RPMI7951 (cell line): Measurements from ENCODE around the gene ZNF547. TPM values are rescaled to one million over a fixed set of nuclear protein-coding genes. Genes with fewer than 3 reads are reported as not detected.
A peak's percentile ranks its signal among the peaks of the same experiment; 100 is the strongest.
"Not testable (repeated sequence)": the region's sequence is repeated elsewhere in the genome, so short reads cannot be mapped to it uniquely, and the experiment has no call there.

Experiments used
- DNase-seq: peaks from one replicate; pipeline ENCODE4 v3.0.0-alpha.2; 2012; ENCODE audit warnings: low read depth
- total RNA-seq: library from RNA; depleted of rRNA; stranded (reverse); fragments of >200 nt; shearing (Covaris generic); gene quantifications from 2 replicates; pipeline ENCODE4 v1.2.3, GENCODE V29; 2014; rRNA removed

Gene ZNF547
- total RNA-seq, 1 experiment from 2014 or later, result 2.5 TPM

- no peak for DNase-seq
Measured at GRCh38 chr19:57374179-57374578, 10.8 kb downstream of the ZNF547 start.

DNA sequence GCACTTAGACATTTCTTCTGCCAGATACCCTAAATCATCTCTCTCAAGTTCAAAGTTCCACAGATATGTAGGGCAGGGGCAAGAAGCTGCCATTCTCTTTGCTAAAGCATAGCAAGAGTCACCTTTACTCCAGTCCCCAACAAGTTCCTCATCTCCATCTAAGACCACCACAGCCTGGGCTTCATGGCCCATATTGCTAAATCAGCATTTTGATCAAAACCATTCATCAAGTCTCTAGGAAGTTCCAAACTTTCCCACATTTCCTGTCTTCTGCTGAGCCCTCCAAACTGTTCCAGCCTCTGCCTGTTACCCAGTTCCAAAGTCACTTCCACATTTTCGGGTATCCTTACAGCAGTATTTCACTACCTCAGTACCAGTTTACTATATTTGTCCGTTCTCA, 11.3 kb downstream of the ZNF547 start:
- DNase-seq, result not testable (repeated sequence)

DNA sequence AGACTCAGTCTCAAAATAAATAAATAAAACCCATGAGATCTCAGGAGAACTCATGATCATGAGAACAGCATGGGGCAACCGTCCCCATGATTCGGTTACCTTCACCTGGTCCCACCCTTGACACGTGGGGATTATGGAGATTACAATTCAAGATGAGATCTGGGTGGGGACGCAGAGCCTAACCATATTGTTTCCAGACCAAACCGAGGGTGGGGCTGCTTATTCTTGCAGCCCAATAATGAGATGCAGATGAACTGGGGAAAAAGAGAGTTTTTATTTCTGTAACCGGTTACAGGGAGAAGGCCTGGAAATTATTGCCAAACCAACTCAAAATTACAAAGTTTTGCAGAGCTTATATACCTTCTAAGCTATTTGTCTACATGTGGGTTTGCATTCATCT, 12.8 kb downstream of the ZNF547 start:
- DNase-seq, result no peak

DNA sequence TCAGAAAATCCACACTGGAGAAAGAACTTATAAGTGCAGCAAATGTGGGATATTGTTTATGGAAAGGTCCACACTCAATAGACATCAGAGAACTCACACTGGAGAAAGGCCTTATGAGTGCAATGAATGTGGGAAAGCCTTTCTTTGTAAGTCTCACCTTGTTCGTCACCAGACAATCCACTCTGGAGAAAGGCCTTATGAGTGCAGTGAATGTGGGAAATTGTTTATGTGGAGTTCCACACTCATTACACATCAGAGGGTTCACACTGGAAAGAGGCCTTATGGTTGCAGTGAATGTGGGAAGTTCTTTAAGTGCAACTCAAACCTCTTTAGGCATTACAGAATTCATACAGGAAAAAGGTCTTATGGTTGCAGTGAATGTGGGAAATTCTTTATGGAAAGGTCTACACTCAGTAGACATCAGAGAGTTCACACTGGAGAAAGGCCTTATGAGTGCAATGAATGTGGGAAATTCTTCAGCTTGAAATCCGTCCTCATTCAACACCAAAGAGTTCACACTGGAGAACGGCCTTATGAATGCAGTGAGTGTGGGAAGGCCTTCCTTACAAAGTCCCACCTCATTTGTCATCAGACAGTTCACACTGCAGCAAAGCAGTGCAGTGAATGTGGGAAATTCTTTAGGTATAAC, 14.3 kb downstream of the ZNF547 start:
- no peak for DNase-seq

DNA sequence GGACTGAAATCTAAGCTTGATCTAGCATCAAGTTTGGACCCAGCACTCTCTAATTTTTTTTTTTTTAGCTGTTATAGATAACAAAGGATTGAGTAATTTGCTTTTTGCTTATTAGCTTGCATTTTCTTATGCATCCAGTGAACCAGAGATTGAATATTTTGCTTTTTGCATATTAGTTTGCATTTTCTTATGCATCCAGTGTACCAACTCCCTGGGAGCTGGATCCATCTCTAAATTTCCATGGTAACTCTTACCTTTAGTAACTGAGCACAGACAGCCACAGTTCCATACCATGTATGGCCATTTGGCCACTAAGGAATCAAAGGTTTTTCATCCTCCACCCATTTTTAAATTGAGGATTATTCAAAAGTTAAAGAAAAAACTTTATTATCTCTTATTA, 17.6 kb downstream of the ZNF547 start:
- DNase-seq, result no peak

- DNase-seq, result no peak
Measured at GRCh38 chr19:57382806-57383488, 19.6 kb downstream of the ZNF547 start.

DNA sequence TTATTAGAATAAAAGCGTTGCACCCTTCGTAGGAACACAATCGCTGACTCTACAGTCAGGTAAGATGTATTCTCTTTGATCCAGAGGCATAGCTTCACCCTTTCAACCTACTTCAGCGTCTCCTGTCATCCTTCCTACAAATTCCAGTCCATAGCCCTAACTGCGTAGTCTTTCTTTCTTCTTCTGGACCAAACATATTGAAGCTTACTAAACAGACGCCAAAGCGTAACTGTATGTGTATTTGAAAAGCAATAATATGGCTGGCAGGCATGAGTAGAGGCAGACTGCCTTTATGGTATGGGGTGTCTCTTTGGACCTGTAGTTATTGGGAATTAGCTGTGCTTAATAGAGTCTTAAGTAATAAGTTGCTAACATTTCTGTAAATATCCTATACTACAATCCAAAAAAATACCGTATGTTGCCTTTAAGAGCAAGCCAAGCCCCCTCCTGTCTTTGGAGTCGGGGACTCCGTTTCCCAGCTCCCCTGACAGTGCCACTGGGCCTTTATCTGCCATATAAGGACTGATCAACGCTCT, 25.9 kb downstream of the ZNF547 start:
- DNase-seq, result no peak

GRCh38 chr19:57389730-57390598, 26.6 kb downstream of the ZNF547 start, which contains the start of gene ZNF548:
TSS of gene ZNF548 (plus strand) at chr19:57389854. CDS start at chr19:57390100, 246 bp downstream.
- DNase-seq, result peak; percentile 100

- no peak for DNase-seq
Measured at GRCh38 chr19:57395710-57396109, 32.4 kb downstream of the ZNF547 start.

GRCh38 chr19:57398868-57399267, 35.5 kb downstream of the ZNF547 start:
- DNase-seq, result no peak

GRCh38 chr19:57403737-57404563, 40.6 kb downstream of the ZNF547 start:
- no peak for DNase-seq

- DNase-seq, result peak; percentile 57
Measured at GRCh38 chr19:57406516-57407123, 43.3 kb downstream of the ZNF547 start.

GRCh38 chr19:57410877-57411671, 47.7 kb downstream of the ZNF547 start, which contains the start of gene ZNF17:
TSS of gene ZNF17 (plus strand) at chr19:57411161. CDS start at chr19:57413616, 2,455 bp downstream.
- peak; percentile 95 for DNase-seq

- no peak for DNase-seq
Measured at GRCh38 chr19:57419439-57419838, 56.1 kb downstream of the ZNF547 start.

GRCh38 chr19:57421037-57421436, 57.7 kb downstream of the ZNF547 start:
- no peak for DNase-seq

Other genes starting within 250 kb of the ZNF547 start
- not detected in 2 replicates for gene USP29, start 243.6 kb upstream of the ZNF547 start, total RNA-seq
- gene ZIM3, start 218.3 kb upstream of the ZNF547 start, total RNA-seq, result not detected in 2 replicates
- not detected in 2 replicates for gene DUXA, start 196.1 kb upstream of the ZNF547 start, total RNA-seq
- gene ZNF264, start 172.1 kb upstream of the ZNF547 start, total RNA-seq, result 14.1 and 20.7 TPM in 2 replicates
- gene AURKC, start 132.5 kb upstream of the ZNF547 start, total RNA-seq, result 0.88 and 2.0 TPM in 2 replicates
- 10.0 and 11.9 TPM in 2 replicates for gene ZNF805, start 122.9 kb upstream of the ZNF547 start, total RNA-seq
- gene ZNF460, start 83.1 kb upstream of the ZNF547 start, total RNA-seq, result 24.6 and 27.5 TPM in 2 replicates
- 5.9 and 6.6 TPM in 2 replicates for gene ZNF543, start 43.1 kb upstream of the ZNF547 start, total RNA-seq
- gene ZNF304, start 12.3 kb upstream of the ZNF547 start, total RNA-seq, result 9.9 and 11.7 TPM in 2 replicates
- gene TRAPPC2B, start within 50 bp of the ZNF547 start, total RNA-seq, result 44.2 and 56.7 TPM in 2 replicates
- gene ZNF548, start 26.3 kb downstream of the ZNF547 start, total RNA-seq, result 21.7 and 27.1 TPM in 2 replicates
- 9.9 and 10.5 TPM in 2 replicates for gene ZNF17, start 47.6 kb downstream of the ZNF547 start, total RNA-seq
- gene ZNF749, start 71.8 kb downstream of the ZNF547 start, total RNA-seq, result 9.3 and 12.7 TPM in 2 replicates
- not detected in 2 replicates for gene VN1R1, start 93.6 kb downstream of the ZNF547 start, total RNA-seq
- gene ZNF772, start 114.0 kb downstream of the ZNF547 start, total RNA-seq, result 13.5 and 17.3 TPM in 2 replicates
- 11.1 and 12.0 TPM in 2 replicates for gene ZNF419, start 124.2 kb downstream of the ZNF547 start, total RNA-seq
- 9.0 and 23.1 TPM in 2 replicates for gene ZNF773, start 136.4 kb downstream of the ZNF547 start, total RNA-seq
- gene ZNF549, start 163.8 kb downstream of the ZNF547 start, total RNA-seq, result 5.1 and 6.2 TPM in 2 replicates
- gene ZNF550, start 196.3 kb downstream of the ZNF547 start, total RNA-seq, result 6.1 and 6.3 TPM in 2 replicates
- gene ZNF416, start 215.4 kb downstream of the ZNF547 start, total RNA-seq, result 6.1 and 6.3 TPM in 2 replicates
- gene ZIK1, start 220.6 kb downstream of the ZNF547 start, total RNA-seq, result 9.9 and 11.6 TPM in 2 replicates
- gene ZNF530, start 236.3 kb downstream of the ZNF547 start, total RNA-seq, result 12.7 and 17.7 TPM in 2 replicates